ENCODE measurements around the gene RUNX2.

Gene RUNX2

DNA sequence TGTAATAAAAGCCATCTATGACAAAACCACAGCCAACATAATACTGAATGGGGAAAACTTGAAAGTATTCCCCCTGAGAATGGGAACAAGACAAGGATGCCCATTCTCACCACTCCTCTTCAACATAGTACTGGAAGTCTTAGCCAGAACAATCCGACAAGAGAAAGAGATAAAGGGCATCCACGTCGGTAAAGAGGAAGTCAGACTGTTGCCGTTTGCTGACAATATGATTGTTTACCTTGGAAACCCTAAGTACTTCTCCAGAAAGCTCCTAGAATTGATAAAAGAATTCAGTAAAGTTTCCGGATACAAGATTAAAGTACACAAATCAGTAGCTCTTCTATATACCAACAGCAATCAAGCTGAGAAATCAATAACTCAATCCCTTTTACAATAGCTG is 14.0 kb upstream of the RUNX2 start:
- Mint-ChIP-seq H3K4me3 (no peak overlapping the region), H3K9me3 (peaks cover 64% of the 10 kb centered on the region), H3K27ac (no peak overlapping the region), H3K4me1 (ENCODE audit: low read depth) (peaks cover 37% of the 10 kb centered on the region), H3K27me3 (ENCODE audit: low read depth) (no peaks in the 10 kb centered on the region), H3K36me3 (ENCODE audit: low read depth) (peaks cover 44% of the 10 kb centered on the region)
- DNase-seq (ENCODE audit: low spot score): no peak

GRCh38 chr6:45320349-45320748 is 7.8 kb upstream of the RUNX2 start:
- Mint-ChIP-seq H3K27me3 (ENCODE audit: low read depth) (no peaks in the 10 kb centered on the region), H3K36me3 (ENCODE audit: low read depth) (peaks cover 3% of the 10 kb centered on the region), H3K27ac (no peak overlapping the region), H3K4me3 (no peak overlapping the region), H3K9me3 (peaks cover 10% of the 10 kb centered on the region), H3K4me1 (ENCODE audit: low read depth) (peaks cover 23% of the 10 kb centered on the region)
- no peak for DNase-seq (ENCODE audit: low spot score)

- H3K4me1 Mint-ChIP-seq (ENCODE audit: low read depth): peaks cover 40% of the 10 kb centered on the region
- no peak overlapping the region for H3K27ac Mint-ChIP-seq
- H3K9me3 Mint-ChIP-seq: no peaks in the 10 kb centered on the region
- no peaks in the 10 kb centered on the region for H3K27me3 Mint-ChIP-seq (ENCODE audit: low read depth)
- no peaks in the 10 kb centered on the region for H3K36me3 Mint-ChIP-seq (ENCODE audit: low read depth)
- peak overlapping the region; percentile 47 for H3K4me3 Mint-ChIP-seq
- DNase-seq (ENCODE audit: low spot score): no peak
Observed at GRCh38 chr6:45323656-45324224, 4.4 kb upstream of the RUNX2 start.

GRCh38 chr6:45326698-45327417 is 1.3 kb upstream of the RUNX2 start:
- no peak for DNase-seq (ENCODE audit: low spot score)
- Mint-ChIP-seq H3K4me1 (ENCODE audit: low read depth) (peaks cover 50% of the 10 kb centered on the region), H3K27ac (no peak overlapping the region), H3K36me3 (ENCODE audit: low read depth) (peaks cover 3% of the 10 kb centered on the region), H3K27me3 (ENCODE audit: low read depth) (no peaks in the 10 kb centered on the region), H3K4me3 (no peak overlapping the region), H3K9me3 (no peaks in the 10 kb centered on the region)

GRCh38 chr6:45328523-45328922 is 393 bp downstream of the RUNX2 start:
- Mint-ChIP-seq H3K4me3 (peak overlapping the region; percentile 70), H3K4me1 (ENCODE audit: low read depth) (peaks cover 41% of the 10 kb centered on the region)

DNA sequence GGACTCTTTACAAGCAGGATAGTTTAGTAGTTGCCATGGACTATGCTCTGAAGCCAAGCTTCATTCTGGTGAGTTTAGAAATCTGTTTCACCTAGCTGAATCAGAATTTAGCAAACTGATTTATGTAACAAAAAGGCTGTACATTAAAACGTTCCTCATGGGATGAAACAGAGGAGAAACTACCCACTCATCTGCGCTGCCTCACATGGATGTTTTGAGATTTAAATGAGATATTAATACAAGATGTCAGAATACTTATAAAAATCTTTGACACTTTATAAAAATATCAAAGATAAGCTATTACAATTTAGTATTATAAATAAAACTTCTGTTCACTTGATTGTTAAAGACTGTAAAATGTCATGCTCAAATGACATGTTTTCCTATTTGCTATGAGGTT is 16.8 kb downstream of the RUNX2 start:
- Mint-ChIP-seq H3K4me3 (no peak overlapping the region), H3K36me3 (ENCODE audit: low read depth) (peaks cover 6% of the 10 kb centered on the region), H3K27ac (no peak overlapping the region), H3K4me1 (ENCODE audit: low read depth) (peaks cover 13% of the 10 kb centered on the region), H3K9me3 (no peaks in the 10 kb centered on the region), H3K27me3 (ENCODE audit: low read depth) (no peaks in the 10 kb centered on the region)
- DNase-seq (ENCODE audit: low spot score): no peak

More at GRCh38 chr6:45328523-45328922, 393 bp downstream of the RUNX2 start:
- Mint-ChIP-seq H3K27ac (peak overlapping the region; percentile 67), H3K9me3 (no peaks in the 10 kb centered on the region), H3K27me3 (ENCODE audit: low read depth) (no peaks in the 10 kb centered on the region), H3K36me3 (ENCODE audit: low read depth) (peaks cover 3% of the 10 kb centered on the region)
- DNase-seq (ENCODE audit: low spot score): no peak

GRCh38 chr6:45350186-45350710 is 22.1 kb downstream of the RUNX2 start:
- Mint-ChIP-seq H3K36me3 (ENCODE audit: low read depth) (peaks cover 9% of the 10 kb centered on the region), H3K27me3 (ENCODE audit: low read depth) (no peaks in the 10 kb centered on the region), H3K4me1 (ENCODE audit: low read depth) (peaks cover 23% of the 10 kb centered on the region), H3K4me3 (no peak overlapping the region), H3K27ac (no peak overlapping the region), H3K9me3 (no peaks in the 10 kb centered on the region)
- DNase-seq (ENCODE audit: low spot score): no peak

- H3K36me3 Mint-ChIP-seq (ENCODE audit: low read depth): peaks cover 9% of the 10 kb centered on the region
- no peaks in the 10 kb centered on the region for H3K27me3 Mint-ChIP-seq (ENCODE audit: low read depth)
- no peak for DNase-seq (ENCODE audit: low spot score)
- no peak overlapping the region for H3K4me3 Mint-ChIP-seq
- H3K9me3 Mint-ChIP-seq: no peaks in the 10 kb centered on the region
- H3K27ac Mint-ChIP-seq: no peak overlapping the region
- peaks cover 23% of the 10 kb centered on the region for H3K4me1 Mint-ChIP-seq (ENCODE audit: low read depth)
Observed at GRCh38 chr6:45351076-45351475, 22.9 kb downstream of the RUNX2 start.

DNA sequence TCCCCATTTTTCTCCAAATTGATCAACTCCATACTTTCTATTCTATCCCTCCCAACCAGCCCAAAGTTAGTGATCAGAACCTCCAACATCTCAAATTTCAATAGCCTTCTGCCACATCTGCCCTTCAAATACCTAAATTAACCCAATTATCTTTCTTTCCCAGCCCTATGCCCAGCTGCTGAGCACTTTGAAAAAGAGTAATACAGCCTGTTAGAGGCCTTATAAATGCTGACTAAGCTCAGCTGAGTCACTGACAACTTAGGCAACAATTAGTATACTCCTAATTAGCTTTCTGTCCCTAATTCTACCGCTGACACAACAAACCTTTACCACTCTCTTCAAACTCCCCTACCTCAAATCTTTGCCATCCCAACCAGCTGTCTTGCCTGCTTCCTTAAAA is 23.5 kb downstream of the RUNX2 start:
- Mint-ChIP-seq H3K4me1 (ENCODE audit: low read depth) (peaks cover 23% of the 10 kb centered on the region), H3K36me3 (ENCODE audit: low read depth) (peaks cover 11% of the 10 kb centered on the region), H3K4me3 (no peak overlapping the region), H3K27ac (no peak overlapping the region), H3K27me3 (ENCODE audit: low read depth) (no peaks in the 10 kb centered on the region), H3K9me3 (no peaks in the 10 kb centered on the region)
- DNase-seq (ENCODE audit: low spot score): no peak

DNA sequence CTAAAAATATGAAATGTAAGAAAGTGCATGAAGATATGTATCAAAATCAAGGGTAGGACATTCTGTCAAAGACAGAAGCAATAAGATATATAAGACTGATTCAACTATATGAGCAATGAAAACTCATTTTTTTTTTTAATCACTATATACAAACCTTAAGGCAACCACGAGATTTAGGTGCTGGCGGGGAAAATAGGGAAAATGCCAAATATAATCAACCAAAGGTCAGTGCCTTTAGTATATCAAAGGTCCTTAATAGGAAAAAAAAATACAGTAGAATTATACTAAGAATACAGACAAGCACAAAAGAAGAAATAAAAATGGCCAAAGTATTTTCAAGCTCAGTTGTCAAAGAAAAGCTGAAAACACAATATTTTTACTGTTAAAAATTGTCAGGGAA is 25.5 kb downstream of the RUNX2 start:
- DNase-seq (ENCODE audit: low spot score): no peak
- Mint-ChIP-seq H3K4me3 (no peak overlapping the region), H3K36me3 (ENCODE audit: low read depth) (peaks cover 17% of the 10 kb centered on the region), H3K27ac (no peak overlapping the region), H3K4me1 (ENCODE audit: low read depth) (peaks cover 23% of the 10 kb centered on the region), H3K9me3 (no peaks in the 10 kb centered on the region), H3K27me3 (ENCODE audit: low read depth) (no peaks in the 10 kb centered on the region)

GRCh38 chr6:45364466-45364865 is 36.3 kb downstream of the RUNX2 start:
- H3K27ac Mint-ChIP-seq: no peak overlapping the region
- no peak for DNase-seq (ENCODE audit: low spot score)

DNA sequence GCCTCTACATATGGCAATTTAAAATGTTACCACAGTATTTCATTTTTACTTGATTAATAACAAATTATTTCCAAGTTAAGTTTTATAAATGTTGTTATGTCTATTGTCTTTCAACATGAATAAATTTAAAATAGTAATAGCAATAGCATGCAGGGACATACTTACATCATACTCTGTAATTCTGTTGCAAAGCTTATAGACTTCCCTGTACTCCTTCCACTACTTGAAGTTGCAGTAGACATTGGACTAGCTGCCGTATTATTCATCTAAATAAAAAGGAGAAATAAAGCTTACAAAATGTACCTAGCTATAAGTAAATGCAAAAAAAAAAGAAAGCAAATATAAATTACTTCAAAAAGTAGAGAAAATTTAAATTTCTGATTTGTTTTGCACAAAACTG is 36.9 kb downstream of the RUNX2 start:
- Mint-ChIP-seq H3K36me3 (ENCODE audit: low read depth) (peaks cover 13% of the 10 kb centered on the region), H3K4me1 (ENCODE audit: low read depth) (peaks cover 25% of the 10 kb centered on the region), H3K27me3 (ENCODE audit: low read depth) (no peaks in the 10 kb centered on the region), H3K4me3 (no peak overlapping the region), H3K27ac (no peak overlapping the region), H3K9me3 (no peaks in the 10 kb centered on the region)
- DNase-seq (ENCODE audit: low spot score): no peak

More at GRCh38 chr6:45364466-45364865, 36.3 kb downstream of the RUNX2 start:
- no peaks in the 10 kb centered on the region for H3K9me3 Mint-ChIP-seq
- H3K4me1 Mint-ChIP-seq (ENCODE audit: low read depth): peaks cover 20% of the 10 kb centered on the region
- peaks cover 11% of the 10 kb centered on the region for H3K36me3 Mint-ChIP-seq (ENCODE audit: low read depth)
- H3K27me3 Mint-ChIP-seq (ENCODE audit: low read depth): no peaks in the 10 kb centered on the region
- H3K4me3 Mint-ChIP-seq: no peak overlapping the region

DNA sequence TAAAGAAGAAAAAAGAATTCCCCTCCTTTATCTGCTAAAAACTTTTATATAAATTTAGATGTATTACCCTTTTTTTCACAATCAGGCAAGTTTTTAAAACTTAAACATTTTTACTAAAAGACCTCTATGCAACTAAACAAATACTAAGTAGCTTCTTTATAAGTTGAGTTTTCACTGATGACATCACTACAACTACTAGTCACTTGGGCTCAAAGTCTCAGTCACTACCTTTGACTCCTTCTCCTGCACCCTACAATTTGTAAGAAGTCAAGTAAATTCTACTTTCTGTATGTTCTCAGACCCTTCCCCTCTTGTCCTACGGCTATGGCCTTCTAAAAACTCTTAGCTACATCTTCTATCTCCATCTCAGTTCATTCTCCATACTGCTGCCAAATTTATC is 38.4 kb downstream of the RUNX2 start:
- Mint-ChIP-seq H3K27ac (no peak overlapping the region), H3K4me3 (no peak overlapping the region), H3K36me3 (ENCODE audit: low read depth) (peaks cover 14% of the 10 kb centered on the region), H3K4me1 (ENCODE audit: low read depth) (peaks cover 32% of the 10 kb centered on the region), H3K9me3 (no peaks in the 10 kb centered on the region), H3K27me3 (ENCODE audit: low read depth) (no peaks in the 10 kb centered on the region)
- no peak for DNase-seq (ENCODE audit: low spot score)

DNA sequence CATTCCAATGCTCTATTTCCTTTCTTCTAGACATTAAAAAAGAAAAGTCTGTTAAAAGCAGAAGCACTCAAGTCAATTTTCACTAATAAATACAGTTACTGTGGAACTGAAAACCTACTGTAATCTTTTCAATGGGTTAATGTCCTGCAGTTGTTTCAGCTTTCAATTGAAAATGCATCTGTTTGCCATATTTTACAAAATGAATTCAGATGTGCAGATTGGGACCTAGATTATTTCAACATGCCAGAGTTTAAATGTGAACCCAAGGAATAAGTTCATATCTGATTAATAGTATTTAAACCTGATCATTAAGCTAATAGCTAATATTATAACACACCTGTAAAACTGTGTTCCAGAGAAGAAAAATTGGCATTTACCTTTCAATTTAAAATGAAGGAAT is 39.9 kb downstream of the RUNX2 start:
- Mint-ChIP-seq H3K4me3 (no peak overlapping the region), H3K27ac (no peak overlapping the region), H3K4me1 (ENCODE audit: low read depth) (peaks cover 34% of the 10 kb centered on the region), H3K9me3 (no peaks in the 10 kb centered on the region), H3K36me3 (ENCODE audit: low read depth) (peaks cover 10% of the 10 kb centered on the region), H3K27me3 (ENCODE audit: low read depth) (no peaks in the 10 kb centered on the region)
- no peak for DNase-seq (ENCODE audit: low spot score)
